GM18526 (cell line): ENCODE measurements around the gene BAG1.

Source experiments
- POLR2A ChIP-seq: IDR thresholded peaks from 3 replicates; pipeline ENCODE4 v1.6.1; 2011; ENCODE audit not compliant: insufficient read length; ENCODE audit errors: extremely low read depth

The BAG1 gene

DNA sequence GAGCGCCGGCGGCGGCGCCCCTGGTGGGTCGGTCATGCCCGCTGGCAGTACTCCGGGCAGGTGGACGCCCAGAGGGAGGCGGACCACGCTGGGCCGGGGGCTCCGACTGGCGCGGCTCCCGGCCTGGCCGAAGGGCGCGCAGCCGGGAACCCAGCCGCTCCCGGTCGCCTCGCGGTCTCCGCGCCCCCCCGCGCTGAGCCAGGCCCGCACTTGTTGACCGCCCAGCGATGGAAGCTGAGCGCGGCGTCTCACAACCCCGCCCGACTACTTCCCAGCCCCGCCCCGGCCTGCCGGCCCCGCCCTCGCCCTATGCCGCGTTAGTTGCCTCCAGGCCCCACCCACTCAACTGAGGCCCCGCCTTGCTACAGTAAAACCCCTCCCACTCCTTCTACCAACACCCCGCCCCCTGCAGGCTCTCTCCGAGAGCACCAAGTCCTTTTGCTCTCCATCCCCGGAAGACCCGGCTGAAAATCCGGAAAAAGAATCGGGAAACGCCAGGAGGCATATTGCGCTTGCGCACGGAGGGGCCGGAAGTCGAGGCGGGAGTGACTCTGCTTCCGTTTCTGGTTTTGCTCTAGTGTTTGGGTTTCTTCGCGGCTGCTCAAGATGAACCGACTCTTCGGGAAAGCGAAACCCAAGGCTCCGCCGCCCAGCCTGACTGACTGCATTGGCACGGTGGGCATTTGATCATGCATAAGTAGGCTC lies at the start of gene BAG1, which contains the start of gene CHMP5:
Gene BAG1 (minus strand): TSS at position 236 of the 705 bp plus-strand sequence.
Gene CHMP5 (plus strand): TSS at position 577 of the 705 bp plus-strand sequence. CDS start 30 bp downstream, at position 607.
- TF ChIP-seq POLR2A = peak; percentile 45

DNA sequence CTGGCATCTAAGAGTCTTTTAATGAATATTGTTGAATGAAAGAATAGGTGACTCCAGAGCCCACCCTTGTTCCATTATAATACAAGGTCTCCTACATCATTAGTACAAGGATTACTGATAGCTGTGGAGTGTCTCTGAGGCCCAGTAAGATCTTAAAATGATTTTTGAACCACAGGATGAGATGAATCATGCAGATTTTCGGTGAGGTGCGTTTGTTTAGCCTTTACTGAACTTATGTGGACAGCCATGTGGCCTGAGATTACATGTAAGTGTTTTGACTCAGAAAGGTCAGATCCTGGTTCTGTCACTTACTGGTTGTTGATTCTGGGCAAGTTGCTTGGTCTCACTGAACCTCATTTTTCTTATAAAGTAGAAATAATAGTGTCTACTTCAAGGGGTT lies 47.4 kb upstream of the BAG1 start:
- TF ChIP-seq POLR2A = no peak

DNA sequence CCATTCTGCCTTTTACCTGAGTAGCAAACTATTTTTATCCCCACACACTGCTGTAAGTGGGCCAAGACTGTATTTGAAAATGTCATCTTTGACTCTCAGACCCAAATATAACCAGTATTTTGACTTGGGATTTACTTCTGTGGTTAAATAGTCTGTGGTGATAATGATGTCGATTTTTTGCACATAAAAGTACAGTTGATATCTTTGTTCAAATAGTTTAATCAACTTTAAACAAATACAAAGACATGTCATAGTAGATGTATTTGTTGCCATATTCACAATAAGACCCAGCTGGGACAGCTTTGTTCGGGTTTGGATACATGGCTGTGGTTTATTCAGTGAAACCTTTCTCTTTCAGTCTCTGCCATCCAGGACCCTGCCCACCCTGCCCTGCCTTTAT lies 46.2 kb upstream of the BAG1 start:
- TF ChIP-seq POLR2A = no peak

DNA sequence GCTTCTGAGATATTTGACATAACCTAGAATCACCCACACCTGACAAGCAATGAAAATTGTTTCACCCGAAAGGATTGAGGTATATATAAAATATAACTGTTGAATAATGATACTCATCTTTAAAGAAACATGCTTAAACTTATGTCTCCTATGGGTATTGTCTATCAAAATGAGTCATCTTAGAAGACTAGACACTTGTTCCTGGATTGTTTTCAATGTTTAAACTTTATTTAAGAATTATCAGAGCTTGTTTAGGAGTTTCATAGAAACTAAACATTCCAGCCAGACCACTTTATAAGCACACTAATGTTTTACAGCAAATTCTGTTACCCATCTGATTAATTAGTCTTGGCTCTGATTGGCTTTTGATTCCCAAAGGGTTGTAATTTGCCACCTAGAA lies 45.4 kb upstream of the BAG1 start:
- no peak for TF ChIP-seq POLR2A

DNA sequence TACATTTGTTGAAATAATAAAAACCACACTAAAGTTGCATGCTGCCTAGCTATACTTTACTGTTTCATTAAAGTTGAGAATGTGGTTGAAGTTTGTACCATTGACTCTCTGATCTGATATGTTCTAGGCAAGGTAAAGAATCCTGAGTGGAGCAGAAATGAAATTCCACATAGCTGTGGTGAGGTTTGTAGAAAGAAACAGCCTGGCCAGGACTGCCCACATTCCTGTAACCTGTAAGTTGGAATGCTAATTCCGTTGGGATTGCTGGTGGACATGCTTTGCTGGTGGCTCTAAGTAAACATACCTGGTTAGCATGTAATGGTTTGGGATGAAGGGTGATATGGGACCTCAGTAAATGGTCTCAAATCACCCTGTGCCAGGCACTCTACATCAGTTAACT lies 42.6 kb upstream of the BAG1 start:
- no peak for TF ChIP-seq POLR2A

DNA sequence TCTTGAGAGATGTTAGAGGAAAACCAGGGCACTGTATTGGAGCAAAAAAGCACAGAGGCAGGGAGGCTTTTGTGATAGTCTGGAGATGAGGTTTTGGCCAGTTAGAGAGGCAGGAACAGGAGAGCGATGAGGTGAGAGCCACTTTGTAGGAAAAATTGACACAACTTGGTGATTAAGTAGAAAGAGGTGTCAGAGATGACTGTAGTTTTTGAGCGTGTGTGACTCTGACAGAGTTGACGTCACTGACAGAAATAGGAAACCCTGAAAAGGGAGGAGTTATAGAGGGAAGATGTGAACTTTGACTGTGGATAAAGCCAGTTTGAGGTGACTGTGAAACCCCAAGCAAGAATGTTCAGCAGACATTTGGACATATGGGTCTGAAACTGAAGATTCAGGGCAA lies 41.5 kb upstream of the BAG1 start:
- TF ChIP-seq POLR2A = no peak

DNA sequence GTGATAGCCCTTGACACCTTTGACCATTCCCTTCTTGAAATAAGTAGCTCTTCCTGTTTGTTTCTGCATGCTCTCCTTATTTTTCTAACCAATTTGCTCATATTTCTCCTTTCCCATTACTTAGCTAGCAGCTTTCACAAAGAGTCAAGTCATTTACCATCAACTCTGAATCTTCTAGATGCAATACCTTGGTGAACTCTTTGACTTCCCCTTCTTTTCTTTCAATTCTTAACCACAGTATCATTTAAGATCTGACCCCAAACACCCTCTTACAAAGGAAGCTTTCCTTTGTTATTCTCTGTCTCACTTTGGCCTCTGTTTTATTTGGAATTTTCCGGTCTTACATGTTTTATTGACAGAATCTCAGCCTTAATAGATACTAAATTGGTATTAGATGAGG lies 39.9 kb upstream of the BAG1 start:
- no peak for TF ChIP-seq POLR2A

DNA sequence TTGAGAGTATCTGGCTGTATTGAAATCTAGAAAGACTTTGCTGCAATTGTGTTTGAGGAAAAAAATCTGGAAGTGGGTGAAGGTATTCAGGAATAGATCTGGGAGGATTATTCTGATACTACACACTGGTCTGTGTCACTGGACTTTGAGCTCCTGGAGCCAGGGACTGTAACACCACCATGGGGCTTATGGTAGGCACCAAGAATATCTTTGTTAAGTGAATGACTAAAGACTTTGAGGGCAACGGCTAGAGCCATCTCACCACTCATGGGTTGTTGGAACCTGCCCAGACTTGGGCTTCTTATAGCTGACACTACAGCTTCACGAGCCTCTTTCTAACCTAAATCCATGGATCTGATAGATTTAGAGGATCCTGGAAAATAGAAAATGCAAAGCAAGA lies 36.0 kb upstream of the BAG1 start:
- no peak for TF ChIP-seq POLR2A

DNA sequence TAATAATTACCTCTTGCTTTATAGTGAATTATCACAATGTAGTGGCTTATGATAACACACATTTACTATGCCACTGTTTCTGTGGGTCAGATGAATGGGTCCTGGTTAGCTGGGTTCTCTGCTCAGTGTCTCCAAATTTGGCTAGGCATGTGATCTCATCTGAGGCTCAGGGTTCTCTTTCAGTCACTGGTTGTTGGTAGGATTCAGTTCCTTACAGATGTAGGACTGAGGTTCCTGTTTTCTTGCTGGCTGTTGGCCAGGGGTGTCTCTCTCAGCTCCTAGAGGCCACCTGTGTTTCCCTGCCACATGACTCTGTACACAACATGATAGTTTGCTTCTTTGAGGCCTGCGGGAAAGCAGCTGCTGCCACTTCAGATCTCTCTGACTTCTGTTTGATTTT lies 32.9 kb upstream of the BAG1 start:
- TF ChIP-seq POLR2A = no peak

DNA sequence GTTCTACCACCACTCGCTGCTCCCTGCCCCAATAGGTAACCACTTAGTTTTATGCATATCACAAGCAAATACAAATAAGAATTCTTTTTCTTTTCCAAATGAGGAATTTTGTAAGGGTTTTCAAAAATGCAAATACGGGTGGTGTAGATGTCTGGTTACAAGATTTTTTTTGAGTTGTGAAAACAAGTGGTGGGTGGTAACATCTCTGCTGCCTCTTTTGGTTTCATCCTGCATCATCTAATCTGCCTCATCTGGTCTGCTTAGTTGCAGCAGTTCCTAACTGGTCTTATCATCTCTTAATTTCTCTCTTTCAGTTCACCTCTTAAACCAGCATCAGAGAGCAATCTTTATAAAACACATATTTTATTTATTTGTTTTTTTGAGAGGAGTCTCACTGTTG lies 31.1 kb upstream of the BAG1 start:
- TF ChIP-seq POLR2A = no peak

DNA sequence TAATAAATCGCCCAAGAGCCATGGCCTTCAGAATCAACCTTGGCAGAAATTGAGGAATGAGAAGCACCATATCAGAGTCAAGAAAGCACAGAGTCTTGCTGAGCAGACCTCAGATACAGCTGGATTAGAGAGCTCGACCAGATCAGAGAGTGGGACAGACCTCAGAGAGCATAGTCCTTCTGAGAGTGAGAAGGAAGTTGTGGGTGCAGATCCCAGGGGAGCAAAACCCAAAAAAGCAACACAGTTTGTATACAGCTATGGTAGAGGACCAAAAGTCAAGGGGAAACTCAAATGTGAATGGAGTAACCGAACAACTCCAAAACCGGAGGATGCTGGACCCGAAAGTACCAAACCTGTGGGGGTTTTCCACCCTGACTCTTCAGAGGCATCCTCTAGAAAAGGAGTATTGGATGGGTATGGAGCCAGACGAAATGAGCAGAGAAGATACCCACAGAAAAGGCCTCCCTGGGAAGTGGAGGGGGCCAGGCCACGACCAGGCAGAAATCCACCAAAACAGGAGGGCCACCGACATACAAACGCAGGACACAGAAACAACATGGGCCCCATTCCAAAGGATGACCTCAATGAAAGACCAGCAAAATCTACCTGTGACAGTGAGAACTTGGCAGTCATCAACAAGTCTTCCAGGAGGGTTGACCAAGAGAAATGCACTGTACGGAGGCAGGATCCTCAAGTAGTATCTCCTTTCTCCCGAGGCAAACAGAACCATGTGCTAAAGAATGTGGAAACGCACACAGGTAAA lies 30.3 kb upstream of the BAG1 start:
- TF ChIP-seq POLR2A = no peak

DNA sequence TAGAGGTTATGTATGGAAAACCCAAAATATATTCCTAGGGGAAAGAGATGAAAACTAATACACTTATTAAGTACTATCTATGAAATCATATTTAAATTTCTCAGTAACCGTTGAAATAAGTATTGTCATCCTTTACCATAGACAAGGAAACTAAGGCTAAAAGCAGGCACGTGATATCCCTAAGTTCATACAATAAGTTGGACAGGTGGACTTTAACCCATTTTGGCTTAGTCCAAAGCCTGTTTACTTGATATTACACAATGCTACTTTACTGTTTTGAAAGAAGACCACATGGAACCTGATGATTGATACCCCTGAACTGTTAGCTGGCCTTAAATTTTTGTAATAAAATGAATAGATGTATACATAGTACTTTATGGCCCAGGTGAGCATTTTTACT lies 29.3 kb upstream of the BAG1 start:
- TF ChIP-seq POLR2A = no peak

DNA sequence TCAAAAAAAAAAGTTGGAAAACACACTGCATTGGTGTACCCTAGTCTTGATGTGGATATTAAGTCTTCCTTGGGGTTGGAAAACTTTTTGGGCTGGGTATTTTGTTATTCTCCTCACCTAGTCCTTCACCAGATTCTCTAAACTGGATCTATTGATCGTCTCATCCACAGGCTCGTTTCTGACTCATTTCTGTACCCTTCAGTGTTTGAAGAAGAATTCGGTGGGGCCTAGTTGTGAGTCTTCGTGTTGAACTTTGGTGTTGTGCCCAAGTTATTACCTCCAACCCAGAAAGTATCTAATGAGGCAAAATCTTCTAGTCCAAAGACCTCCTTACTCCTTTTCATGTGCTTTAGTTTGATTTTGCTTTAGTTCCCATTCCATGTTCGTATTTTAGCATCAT lies 27.4 kb upstream of the BAG1 start:
- no peak for TF ChIP-seq POLR2A

DNA sequence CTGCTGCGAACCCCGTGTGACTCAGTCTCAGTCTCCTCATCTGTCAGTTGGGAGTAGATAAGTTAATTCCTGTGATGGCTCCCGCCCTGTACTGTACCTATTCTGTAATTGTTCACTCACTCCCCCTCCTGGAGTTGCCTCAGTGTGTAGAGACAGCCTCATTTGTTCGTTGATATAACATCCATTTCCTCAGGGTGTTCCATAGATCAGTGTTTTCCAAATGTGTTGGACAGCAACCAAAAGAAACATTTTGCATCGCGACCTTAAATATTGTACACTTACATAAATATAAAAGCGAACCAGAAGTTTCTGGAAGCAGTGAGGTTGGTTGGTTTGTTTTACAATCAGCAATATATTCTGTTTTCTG lies 26.5 kb upstream of the BAG1 start:
- TF ChIP-seq POLR2A = no peak

DNA sequence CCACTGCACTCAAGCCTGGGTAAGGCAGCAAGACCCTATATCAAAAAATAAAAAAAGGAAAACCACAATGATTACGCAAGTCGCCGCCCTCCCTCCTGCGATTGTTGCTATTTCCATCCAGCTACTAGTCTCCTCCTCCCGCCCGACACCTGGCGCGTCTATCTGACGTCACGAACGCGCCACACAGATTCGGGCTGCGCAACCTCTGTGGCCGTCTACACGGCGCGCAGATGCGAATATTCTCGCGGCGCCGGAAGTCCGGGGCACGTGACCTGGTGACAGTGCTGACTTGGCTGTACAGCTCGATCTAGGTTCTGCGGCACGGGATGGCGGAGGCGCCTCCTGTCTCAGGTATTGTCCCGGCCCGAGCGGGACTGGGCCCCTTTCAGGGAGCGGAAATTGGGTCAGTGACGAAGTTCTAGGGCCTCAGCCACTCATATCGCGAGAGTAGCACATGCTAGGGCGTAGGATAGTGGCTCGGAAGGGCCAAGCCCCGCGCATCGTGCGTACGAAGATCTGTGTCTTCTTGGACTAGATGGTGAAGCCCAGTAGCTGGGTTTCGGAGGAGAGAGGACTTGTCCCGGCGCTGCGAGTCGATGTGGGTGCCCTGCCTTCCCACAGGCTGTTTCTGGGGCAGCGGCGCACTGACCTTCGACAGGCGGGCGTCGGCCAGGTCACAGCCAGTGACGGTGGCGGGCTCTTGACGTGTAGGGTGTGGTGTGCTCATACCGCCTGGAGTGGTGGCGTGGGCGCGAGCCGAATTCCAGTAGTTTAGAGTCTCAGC lies 25.9 kb upstream of the BAG1 start, which contains the start of gene NFX1:
Gene NFX1 (plus strand): TSS at position 270 of the 784 bp plus-strand sequence. CDS start 57 bp downstream, at position 327.
- TF ChIP-seq POLR2A = peak; percentile 92

DNA sequence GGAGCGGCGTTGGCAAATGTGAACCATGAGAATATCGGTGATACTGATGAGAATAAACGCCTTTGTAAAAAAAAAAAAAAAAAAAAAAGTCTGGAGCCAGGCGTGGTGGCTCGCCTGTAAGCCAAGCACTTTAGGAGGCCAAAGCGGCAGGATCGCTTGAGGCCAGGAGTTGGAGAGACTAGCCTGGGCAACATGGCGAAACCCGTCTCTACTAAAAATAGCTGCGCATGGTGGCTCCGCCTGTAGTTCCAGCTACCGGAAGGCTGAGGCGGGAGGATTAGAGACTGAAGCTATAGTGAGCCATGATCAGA lies 25.4 kb upstream of the BAG1 start:
- TF ChIP-seq POLR2A = no peak
